ENCODE results near the gene TSHZ3.

Gene TSHZ3

DNA sequence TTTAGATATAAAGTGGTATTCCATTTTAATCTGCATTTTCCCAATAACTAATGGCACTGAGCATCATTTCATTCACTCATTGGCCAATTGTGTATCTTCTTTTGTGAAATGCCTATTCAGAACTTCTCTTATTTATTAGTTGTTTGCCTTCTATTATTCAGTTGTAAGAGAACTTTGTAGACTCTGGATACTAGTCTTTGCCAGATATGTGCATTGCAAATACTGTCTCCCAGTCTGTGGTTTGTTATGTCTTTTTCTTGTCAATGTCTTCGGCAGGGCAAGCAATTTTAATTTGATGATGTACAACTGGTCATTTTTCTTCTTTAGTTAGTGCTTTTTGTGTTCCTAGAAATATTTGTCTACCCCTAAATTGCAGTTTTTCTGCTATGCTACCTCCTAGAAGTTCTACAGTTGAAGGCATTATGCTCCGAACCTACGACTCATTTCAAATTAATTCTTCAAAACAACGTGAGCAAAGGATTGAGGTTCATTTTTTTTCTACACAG is 115.9 kb downstream of the TSHZ3 start:
- no peak for DNase-seq (ENCODE audit: low read depth in 2 of 2, low spot score in 1 of 2)

DNA sequence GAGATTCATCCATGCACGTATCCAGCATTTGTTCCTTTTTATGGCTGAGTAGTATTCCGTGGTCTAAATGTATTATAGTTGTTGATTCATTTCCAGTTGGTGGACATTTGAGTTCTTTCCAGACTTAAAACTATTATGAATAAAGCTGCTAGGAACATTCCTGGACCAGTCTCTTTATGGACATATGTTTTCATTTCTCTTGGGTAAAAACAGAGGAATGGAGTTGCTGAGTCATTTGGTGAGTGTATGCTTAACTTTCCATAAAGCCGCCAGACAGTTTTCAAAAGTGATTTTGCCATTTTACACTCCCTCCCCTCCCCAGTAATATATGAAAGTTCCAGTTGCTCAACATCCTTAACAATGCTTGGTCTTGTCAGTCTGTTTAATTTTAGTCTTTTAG is 116.4 kb downstream of the TSHZ3 start:
- no peak for DNase-seq (ENCODE audit: low read depth in 2 of 2, low spot score in 1 of 2)

DNA sequence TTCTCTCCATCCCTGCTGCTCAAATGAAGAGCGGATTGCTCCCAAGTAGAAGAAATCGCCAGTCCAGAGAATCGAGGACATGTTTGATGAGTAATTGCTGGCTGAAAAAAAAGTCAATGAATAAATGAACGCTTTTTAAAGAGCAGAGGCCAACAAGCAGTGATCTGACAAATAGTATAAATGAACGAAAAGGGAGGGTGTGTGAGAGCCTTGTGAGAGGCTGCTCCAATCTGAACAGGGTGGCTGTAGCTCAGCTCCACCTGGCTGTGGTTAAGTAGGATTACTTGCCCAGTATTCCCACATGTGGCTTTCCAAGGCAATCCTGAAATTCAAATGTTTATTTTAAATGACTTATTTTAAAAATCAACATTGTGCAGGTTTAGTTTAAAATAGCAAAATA is 117.1 kb downstream of the TSHZ3 start:
- no peak for DNase-seq (ENCODE audit: low read depth in 2 of 2, low spot score in 1 of 2)

DNA sequence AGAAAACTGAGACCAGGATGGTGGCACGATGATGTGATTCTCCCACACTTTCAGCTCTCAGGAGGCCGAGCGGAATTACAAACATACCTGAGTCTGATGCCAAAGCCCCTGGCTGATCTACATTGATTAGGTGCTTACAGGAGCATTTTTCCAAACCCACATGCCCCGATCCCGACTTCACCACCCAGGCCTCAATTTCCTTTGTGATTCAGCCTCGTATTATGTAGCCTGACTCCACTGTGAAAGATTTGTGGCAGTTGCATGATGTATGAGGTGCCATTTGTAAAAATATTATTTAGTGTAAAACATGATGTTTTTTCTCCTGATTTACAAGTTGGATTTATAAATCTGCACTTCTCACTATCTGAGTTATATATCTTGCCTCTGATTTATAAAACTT is 118.0 kb downstream of the TSHZ3 start:
- no peak for DNase-seq (ENCODE audit: low read depth in 2 of 2, low spot score in 1 of 2)

DNA sequence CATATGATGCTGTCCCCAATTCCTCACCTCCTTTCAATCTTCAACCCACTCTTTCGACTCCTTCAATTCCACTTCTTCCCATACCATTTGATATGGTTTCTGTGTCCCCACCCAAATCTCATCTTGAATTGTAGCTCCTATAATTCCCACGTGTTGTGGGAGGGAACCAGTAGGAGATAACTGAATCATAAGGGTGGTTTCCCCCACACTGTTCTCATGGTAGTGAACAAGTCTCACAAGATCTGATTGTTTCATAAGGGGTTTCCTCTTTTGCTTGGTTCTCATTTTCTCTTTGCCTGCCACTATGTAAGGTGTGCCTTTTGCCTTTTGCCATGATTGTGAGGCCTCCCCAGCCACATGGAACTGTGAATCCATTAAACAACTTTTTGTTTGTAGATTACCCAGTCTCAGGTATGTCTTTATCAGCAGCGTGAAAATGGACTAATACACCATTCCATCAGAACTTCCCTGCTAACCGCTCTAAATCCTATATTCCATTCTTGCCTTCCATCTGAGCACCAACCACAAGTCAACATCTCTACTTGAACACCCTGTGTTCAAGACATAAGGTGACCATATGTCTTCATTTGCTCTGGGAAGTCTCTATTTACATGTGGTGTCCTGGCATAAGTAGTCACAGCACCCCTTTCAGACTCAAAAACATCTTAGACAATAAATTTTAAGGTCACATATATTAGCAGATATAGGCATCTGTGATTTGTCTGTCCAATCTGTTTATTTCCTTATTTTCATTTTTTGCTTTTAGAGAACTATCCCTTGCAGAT is 122.9 kb downstream of the TSHZ3 start:
- no peak for DNase-seq (ENCODE audit: low read depth in 2 of 2, low spot score in 1 of 2)

All from stimulated activated CD8-positive, alpha-beta memory T cell treated with anti-CD3 and anti-CD28 coated beads, Interleukin-4, amount 100 ng/mL, for 4 hours (primary cell).